ENCODE results near the gene IDI2. TPM values are rescaled to one million over a fixed set of nuclear protein-coding genes. Genes with fewer than 3 reads are reported as not detected.

The IDI2 gene
- total RNA-seq, 2 experiments from 2014 or later = not detected

Other genes with a start within 250 kb of the IDI2 start
- gene LARP4B, start 94.2 kb downstream of the IDI2 start, total RNA-seq = 10 to 100 TPM; 98.1 to 99.8 TPM
- gene GTPBP4, start 37.4 kb downstream of the IDI2 start, total RNA-seq = 10 to 100 TPM; 58.6 to 61.1 TPM
- 10 to 100 TPM; 53.8 to 57.6 TPM for gene IDI1, start 23.3 kb upstream of the IDI2 start, total RNA-seq
- gene WDR37, start 30.5 kb upstream of the IDI2 start, total RNA-seq = 10 to 100 TPM; 30.4 to 34.4 TPM